Midbrain (tissue), 1 donor: ENCODE data around the gene MAP7D2.
"Not testable (repeated sequence)": the region's sequence is repeated elsewhere in the genome, so short reads cannot be mapped to it uniquely, and the experiment has no call there.

Experiments
- DNase-seq: peaks from one replicate; lab custom pipeline; 2025; lab: John Stamatoyannopoulos, UW

MAP7D2 gene

DNA sequence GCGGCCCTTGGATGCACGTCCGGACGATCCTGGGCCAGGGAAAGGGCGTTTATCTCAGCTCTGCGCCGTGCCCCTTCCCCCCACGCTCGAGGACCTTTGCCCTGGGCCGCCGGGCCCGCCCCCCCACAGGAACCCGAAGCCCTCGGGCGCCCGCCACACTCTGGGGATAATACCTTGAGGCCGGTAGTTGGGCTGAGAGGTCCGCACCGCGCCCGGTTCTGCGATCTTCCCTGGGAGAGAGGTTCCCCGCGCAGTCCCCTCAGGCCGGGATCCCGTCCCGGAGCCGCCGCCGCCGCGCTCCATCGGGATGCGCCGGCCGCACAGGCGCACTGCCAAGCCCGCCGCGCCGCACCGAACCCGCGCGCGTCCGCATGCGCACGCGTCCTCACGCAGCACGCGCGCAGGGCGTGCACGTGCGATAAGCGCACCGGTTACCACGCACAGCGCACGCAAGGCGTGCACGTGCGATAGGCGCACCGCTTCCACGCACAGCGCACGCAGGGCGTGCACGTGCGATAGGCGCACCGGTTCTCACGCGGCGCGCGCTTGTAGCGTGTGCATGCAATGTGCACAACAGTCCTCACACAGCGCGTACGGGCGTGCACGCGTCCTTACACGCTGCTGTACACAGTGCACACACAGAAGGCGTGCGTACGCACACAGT, at the start of gene MAP7D2:
Gene MAP7D2, minus strand, starts transcription at position 331 of the 664 bp plus-strand sequence. Its CDS starts 28 bp downstream, at position 303.
- no peak for DNase-seq

DNA sequence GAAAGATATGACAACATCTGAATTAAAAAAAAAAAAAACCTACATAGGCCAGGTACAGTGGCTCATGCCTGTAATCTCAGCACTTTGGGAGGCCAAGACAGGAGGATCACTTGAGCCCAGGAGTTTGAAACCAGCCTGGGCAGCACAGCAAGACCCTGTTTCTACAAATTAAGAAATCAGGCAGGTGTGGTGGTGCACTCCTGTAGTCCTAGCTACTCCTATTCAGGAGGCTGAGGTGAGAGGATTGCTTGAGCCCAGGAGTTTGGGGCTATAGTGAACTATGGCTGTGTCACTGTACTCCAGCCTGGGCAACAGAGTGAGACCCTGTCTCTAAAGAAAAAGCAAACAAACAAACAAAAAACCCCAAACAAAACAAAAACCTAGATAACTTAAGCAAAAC, 45.8 kb upstream of the MAP7D2 start:
- not testable (repeated sequence) for DNase-seq

DNA sequence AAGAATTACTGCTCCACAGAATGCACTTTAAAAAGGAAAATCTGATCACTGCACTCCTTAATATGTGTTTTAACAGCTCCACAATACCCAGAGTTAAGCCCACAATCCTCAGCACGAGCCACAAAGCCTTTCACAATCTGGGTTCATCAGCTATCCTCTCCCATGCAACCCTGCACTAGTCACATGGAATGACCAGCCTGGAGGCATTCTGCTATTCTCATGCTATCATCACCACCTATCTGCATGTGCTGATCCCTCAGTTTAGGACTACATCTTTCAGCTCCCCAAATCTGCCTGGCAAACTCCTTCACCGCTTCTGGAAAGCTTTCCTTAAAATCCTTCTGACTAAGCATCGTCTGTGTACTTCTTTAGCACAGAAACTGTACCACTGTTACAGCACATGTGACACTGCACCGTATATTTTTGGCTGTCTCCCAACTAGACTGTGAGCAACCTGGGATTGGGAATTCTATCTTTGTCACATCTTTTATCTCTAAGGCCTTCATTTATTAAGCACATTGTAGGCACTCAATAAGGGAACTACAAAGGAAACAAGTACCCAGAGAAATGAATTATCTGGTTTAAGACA, 43.2 kb upstream of the MAP7D2 start:
- DNase-seq: no peak

DNA sequence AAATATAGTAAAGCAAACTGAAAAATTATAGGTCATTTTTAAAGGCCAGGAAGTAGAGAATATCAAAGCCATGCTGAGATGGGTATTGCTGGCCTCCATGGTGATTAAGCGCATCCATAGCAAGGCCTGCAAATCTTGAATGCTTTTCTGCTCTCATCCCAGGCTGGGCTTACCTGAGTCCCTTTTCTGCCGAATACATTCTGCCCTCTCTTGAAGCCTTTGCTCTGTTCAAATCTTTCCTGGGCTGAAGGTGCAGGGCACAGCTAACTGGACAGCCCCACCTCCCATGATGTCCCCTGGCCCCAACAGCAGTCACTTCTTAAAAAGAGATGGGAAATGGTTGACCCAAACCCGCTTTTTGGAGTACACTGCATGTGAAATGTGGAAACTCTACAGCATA, 35.0 kb upstream of the MAP7D2 start:
- DNase-seq: no peak

DNA sequence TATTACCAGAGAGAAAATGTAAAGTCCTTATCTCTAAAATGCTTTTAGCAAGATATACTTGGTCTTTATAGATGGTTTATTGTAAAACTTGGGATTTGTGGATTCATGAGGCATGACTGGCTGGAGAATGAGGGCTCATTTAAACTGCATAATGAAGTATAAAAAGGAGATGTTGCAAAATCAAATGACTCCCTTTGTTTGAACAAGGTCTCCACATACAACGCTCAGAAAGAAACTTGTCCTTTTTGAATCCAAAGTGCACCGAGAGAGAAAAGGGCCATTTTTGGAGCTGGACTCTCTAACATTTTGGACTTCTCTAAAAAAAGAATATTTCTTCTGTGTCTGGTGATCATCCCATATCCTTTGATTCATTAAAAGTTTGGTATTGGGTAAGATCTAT, 32.6 kb upstream of the MAP7D2 start:
- DNase-seq: no peak

DNA sequence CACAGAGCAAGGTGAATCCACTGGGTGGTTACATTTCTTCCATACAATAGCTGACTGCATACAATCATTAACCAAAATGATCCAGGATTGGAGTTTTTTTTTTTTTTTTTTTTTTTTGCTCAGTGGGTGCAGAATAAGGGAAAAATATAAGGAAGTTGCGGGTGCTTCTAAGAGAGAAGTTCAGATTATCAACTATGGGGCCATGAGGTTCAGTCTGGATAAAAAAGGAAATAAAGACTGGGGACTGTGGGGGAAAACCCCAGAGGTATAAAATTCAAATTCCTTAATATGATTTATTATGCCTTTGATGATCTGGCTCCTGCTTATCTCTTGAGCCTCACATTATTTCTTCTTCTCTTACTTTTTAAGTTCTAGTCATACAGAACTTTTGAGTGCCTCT, 30.9 kb upstream of the MAP7D2 start:
- DNase-seq: no peak

DNA sequence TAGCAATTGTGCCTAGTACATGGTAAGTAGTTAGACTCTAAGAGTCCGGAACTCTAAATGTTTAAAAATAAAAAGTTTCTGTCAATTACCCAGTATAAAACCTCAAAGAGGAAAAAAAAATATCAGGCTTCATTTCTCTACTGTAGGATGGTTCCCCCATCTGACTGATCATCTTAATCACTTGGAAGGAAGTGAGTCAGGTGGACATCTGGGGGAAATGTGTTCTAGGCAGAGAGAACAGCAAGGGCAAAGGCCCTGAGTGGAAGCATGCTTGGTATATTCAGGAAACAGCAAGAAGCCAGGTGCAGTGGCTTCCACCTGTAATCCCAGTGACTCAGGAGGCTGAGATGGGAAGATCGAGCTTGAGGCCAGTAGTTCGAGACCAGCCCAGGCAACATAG, 27.8 kb upstream of the MAP7D2 start:
- DNase-seq: no peak

DNA sequence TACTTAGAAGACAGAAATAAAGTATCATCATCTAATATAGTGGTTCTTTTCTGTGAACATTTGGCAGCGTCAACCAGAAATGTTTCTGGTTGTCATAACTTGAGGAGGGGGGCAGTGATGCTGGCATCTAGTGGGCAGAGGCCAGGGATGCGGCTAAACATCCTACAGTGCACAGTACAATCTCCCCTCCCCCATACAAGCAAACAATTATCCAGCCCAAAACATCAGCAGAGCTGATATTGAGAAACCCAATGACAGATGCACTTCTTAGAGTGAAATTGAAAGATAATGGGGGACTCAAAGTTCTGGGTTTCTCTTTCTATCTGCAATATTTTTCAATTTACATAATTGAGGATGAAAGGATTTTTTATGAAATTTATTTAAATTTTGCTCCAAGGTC, 26.9 kb upstream of the MAP7D2 start:
- no peak for DNase-seq

DNA sequence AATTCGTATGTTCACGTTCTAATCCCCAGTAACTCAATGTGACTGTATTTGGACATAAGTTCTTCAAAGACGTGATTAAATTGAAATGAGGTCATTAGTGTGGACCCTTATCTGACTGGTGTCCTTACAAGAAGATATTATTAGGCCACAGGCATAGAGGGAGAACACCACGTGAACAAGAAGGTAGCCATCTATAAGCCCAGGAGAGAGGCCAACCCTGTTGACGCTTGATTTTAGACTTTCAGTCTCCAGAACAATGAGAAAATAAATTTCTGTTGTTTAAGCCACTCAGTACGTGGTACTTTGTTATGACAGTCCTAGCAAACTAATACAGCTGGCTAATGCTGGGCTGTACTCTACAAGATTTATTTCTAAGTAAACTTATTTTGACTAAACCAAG, 26.4 kb upstream of the MAP7D2 start:
- DNase-seq: no peak

DNA sequence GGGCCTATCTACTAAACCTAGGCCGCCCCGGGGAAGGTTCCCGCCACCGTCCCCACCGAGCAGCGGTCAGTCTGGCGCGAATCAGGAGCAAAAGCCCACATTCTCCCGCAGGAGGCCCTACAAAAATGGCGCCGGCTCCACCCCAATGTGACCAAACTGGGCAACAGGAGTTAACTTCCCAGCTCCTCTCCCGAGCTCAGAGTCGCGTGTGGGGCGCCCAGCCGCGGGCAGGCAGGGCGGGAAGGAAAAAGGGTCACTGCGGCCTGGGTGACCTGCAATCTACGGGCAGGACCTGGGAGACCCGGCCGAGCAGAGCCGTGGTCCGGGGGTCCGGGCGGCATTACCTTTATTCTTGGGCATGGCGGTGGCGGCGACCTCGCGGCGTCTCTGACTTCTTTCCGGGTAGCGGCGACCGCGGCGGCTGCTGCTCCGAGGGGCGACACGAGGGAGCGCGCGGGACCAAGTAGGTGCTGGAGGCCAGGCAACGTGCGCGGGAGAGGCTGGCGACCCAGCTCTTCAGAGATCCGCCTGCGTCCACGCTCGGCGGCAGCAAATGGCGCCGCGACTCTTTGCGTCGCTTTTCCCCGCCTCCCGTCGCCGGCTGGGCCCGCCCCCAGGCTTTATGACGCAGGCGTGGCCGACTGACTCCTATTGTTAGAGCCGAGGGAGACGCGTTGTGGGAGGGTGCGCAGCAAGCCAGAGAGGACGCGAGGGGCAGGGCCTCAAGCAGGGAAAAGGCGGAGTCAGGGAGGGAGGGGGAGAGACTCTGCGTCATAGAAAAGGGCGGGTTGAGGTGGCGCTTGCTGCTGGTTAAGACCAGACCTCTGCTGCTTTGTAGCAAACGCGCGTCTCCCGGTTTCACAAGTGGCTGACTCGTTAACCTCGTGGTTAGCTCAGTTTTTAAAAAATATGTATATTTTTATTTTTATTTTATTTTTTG, 24.8 kb upstream of the MAP7D2 start, which contains the start of gene EIF1AX:
Gene EIF1AX, minus strand, starts transcription at position 558 of the 940 bp plus-strand sequence. Its CDS starts 198 bp downstream, at position 360.
- DNase-seq: peak; percentile 99

DNA sequence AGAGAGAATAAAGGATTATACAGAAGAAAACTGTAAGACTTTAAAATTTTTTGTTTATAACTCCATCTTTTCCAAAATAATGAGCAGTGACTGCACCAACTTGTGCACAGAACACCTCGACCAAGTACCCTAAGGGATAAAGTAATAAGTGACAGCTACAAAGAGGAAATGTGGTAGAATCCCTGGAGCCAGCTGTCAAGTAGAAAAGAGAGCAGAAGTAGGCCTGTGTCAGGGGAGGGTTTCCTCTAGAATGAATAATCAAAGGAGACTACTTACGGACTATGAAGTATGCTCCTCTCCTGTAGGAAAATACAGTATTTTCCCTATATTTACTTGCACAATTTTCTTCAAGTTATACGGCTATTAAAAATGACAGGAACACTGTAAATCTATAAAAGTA, 23.7 kb upstream of the MAP7D2 start:
- no peak for DNase-seq

DNA sequence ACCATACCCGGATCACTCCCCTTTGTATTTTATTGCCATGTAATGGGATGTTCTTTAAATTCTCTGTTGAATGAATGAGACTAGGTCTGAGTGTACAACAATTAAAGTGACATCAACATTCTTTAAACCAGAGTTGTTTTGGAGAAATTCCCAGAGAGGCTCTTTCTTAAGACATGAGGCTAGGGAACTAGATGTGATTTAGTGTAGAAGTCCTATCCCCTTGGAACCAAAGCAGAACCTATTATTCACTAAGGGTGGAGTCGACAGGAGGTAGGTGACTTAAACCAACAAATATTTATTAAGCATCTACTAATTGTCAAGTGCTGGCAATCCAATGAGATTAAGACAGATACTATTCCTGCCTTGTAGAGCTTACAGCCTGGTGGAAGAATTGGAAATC, 23.3 kb upstream of the MAP7D2 start:
- DNase-seq: no peak

DNA sequence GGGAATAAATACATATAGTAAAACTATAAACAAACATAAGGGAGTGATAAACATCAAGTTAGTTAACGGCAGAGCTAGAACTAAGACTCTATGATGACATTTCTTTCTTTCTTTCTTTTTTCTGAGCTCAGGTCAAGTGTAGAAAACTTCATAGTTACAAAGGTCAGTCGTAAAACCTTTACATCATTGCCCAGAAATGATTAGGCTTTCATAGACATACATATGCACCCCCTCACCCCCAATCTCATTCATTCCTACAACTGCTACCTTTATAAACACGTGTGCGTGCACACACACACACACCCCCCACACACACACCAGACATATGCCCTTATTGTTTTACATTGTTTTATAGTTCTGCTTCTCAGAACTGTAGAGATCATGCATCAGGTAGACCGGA, 19.2 kb upstream of the MAP7D2 start:
- DNase-seq: no peak

DNA sequence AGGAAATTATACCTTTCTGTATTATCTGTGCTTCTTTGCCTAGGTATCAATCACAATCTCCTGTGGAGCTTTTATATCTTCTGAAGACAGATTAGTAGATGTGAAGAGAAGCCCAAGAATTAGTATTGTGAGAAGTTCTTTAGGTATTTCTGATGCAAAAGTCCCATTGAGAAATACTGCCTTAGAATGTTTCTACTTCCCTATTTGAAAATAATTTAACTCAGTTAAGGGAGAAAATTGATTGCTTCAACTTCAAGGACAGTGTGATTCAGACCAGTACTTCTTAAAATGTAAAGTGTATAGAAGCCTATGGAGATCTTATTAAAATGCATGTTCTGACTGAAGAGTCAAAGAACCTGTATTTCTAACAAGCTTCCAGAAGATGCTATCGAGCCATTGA, 16.0 kb upstream of the MAP7D2 start:
- DNase-seq: no peak

DNA sequence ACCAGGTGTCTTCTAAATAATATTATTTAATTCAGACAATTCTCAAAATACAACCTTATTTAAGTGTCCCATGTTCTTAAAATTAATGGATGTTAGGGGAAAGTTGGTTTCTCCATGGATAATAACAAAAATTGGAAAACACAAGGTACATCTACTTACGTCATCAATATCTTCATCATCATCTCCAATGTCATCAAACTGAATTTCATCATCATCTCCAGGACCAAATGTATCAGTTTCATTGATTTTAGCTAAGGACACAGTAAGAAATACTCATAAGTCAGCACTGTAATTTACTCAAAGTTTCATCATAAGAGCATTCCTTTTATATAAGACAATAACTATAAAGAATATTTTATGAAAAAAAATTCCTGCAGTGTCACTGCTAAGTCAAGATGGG, 13.7 kb upstream of the MAP7D2 start:
- no peak for DNase-seq

DNA sequence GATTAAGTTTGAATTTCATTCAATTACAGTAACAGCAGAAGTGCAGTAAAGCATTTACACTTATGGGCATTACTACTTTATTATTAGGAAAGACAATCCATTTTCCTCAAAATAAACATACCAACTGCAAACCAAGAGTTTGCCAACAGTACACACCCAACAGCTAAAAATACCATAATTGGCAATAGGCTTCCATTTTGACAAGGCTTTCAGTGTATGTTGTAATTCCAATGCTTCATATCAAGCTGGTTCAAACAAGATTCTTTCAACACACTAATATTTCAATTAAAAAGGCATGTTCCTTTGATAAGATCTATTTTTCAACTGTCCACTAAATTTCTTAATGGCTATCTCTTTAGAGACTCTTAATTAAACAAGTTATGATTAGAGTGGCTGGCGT, 12.8 kb upstream of the MAP7D2 start:
- no peak for DNase-seq

DNA sequence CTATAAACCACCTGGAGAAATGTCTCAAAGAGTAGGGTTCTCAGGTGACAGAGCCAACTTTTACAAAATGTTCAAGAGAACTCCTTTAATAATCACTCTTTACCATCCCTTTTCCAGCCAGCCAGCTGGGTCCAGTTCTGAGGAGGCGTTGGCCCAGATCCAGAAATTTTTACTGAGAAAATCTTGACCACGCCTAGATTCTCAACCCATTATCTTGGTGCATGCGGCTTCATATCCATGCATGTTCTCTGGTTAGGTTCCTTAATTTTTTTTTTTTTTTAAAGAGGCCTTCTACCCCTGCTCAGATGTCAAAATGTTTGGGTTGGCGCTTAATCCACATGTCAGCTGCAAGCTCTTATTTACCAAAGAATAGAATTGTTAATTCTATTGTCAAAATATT, 12.0 kb upstream of the MAP7D2 start:
- DNase-seq: no peak

DNA sequence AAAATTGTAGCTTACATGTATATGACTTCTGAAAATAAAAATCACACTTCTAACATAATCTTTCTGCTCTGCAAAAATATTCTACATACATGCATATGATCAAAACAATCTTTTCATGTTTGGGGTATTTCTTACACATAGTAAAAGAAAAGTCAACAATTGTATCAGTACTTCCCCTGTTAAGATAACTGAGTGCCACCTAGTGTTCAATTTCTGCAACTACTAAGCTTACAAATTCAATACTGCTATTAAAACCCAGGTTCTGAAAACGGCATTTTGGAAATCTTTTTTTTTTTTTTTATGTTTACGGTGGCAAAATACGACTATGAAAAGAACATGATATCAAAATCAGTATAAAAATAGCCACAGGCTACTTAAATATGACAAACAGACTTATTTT, 10.7 kb upstream of the MAP7D2 start:
- DNase-seq: not testable (repeated sequence)

DNA sequence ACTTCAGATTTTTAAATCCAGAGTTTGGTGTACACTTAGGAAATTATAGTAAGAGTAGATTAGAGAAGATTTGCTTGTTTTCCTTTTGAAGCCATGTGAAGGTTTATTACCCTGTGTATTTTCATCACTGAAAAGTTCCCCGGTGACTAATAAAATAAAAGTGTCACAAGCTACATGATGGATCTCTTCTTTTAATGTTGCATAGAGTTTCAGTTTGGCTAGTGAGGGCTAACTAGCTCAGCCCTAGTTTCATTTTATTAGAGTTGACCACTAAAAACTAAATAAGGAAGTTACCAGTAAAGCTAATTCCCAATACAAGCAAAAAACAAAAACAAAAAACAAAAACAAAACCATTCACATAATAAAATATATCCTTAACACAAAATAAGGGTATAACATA, 10.1 kb upstream of the MAP7D2 start:
- DNase-seq: not testable (repeated sequence)

DNA sequence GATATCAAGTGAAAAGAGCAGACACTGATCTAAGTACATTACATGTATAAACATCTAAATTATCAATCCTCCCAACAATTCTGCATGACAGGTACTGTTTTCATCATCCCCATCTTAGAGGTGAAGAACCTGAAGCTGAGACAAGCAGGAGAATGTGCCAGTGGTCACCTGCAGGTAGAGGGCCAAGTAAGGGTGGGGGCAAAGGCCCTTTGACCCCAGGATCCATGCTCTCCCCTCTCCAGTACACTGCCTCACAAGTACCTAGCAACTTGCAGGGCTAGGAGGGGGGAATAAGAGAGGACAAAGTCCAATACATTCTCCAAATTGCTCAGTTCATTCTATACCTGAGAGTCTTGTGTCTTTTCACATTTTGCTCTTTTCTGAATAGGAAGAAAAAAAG, 8.3 kb upstream of the MAP7D2 start:
- DNase-seq: no peak

DNA sequence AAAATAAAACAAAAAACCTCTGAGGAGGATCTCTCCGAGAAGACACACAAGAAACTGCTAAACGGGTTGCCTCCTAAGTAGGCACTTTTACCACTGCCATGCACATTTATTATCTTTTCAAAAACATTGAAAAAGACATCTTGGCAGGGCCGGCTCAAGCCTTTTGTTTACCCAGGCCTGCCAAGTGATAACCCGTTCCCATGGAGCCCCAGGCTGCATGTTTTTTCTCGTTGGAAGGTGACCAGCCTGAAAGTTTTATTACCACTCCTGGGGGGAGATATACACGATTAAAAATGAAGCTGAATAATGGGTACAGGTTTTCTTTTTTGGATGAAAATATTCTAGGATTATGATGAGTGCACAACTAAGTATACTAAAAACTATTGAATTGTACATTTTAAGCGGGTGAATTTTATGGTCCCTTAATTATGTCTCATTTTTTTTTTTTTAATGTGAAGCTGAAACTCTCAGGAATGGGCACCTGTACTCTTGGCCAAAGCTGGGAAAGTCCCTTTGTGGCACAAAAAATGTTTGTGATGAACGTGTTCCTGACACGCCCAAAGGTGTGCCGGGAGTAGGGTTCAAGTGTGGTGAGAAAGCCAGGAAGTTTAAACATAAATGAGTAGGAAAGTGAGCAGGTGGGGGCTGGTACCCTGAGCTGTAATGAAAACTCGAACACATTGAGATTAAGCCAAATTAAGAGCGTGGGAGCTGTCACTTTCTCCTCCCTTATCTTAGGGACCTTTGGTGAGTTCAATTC, 1.5 kb upstream of the MAP7D2 start:
- no peak for DNase-seq

DNA sequence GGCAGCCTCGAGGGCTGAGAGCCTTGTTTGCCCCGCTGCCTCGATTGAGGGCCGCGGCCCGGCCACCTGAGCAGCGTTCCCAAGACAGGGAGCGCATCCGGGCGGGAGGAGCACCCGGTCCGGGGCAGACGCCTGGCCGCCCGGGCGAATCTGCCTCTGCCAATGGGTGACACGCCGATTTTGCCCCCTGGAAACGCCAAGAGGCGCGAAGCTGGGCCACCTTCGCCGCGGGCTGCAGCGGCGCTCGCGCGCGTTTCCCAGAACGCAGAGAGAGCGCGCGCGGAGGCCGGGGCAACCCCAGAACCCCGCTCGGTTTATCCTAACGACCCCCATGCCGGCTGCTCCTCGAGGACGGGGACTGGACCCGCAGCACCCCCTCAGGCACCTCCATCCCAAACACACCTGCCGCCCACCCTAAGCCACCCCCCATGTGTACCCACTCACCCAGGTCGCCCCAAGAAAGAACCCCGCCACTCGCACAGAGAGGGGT, 575 bp downstream of the MAP7D2 start:
- DNase-seq: no peak
